Nephron progenitor cell (in vitro differentiated cells): ENCODE results near the gene TEKT2.

ENCODE experiments used
- DNase-seq: peaks from one replicate; pipeline ENCODE4 v3.0.0; 2021
- H3K27ac Mint-ChIP-seq: 2 replicates; pipeline ENCODE4 v1.8.0; 2021; ENCODE audit warnings: mild to moderate bottlenecking, moderate library complexity, mixed read lengths
- H3K27me3 Mint-ChIP-seq: 2 replicates; pipeline ENCODE4 v1.8.0; 2021; ENCODE audit warnings: mild to moderate bottlenecking, low read depth, mixed read lengths; ENCODE audit not compliant: poor library complexity
- H3K36me3 Mint-ChIP-seq: 2 replicates; pipeline ENCODE4 v1.8.0; 2021; ENCODE audit warnings: low read depth, mixed read lengths
- H3K4me1 Mint-ChIP-seq: 2 replicates; pipeline ENCODE4 v1.8.0; 2021; ENCODE audit warnings: mixed read lengths
- H3K4me3 Mint-ChIP-seq: 2 replicates; pipeline ENCODE4 v1.8.0; 2021; ENCODE audit warnings: mild to moderate bottlenecking, moderate library complexity, mixed read lengths
- H3K9me3 Mint-ChIP-seq: 2 replicates; pipeline ENCODE4 v1.8.0; 2021; ENCODE audit warnings: mild to moderate bottlenecking, moderate library complexity, mixed read lengths
- TF ChIP-seq, protein P1 (sequence below): fragments of 200-600 bp; sonication (generic); IDR thresholded peaks from 2 replicates; pipeline ENCODE4 v1.5.0; 2021; ENCODE audit warnings: antibody characterized with exemption

TEKT2 gene

GRCh38 chr1:36133484-36133883 lies 49.6 kb downstream of the TEKT2 start:
- H3K27ac Mint-ChIP-seq = no peak overlapping the region
- no peak for DNase-seq

DNA sequence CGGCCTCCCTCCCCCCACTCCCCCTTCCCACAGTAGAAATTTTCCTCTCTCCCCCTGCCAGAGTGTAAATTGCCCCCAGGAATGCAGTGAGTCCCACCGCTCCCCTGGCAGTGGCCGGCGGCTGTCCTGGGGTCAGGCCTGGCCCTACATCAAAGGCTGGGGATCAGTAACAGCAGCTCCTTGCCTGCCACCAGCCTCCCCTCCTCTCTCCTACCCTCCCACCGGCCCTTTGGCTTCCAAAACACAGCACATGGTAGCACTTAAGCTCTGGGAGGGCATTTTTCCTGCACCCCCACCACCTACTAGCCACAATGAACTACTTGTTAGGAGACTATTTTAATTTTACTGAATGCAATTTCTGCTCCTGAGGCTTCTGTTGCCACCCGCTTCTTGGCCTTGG lies 50.1 kb downstream of the TEKT2 start:
- H3K9me3 Mint-ChIP-seq = no peaks in the 10 kb centered on the region
- peak overlapping the region; percentile 87 for H3K27ac Mint-ChIP-seq
- H3K4me1 Mint-ChIP-seq = peaks cover 15% of the 10 kb centered on the region
- peaks cover 5% of the 10 kb centered on the region for H3K27me3 Mint-ChIP-seq
- no peak for DNase-seq
- no peaks in the 10 kb centered on the region for H3K36me3 Mint-ChIP-seq
- TF ChIP-seq, protein P1, sequence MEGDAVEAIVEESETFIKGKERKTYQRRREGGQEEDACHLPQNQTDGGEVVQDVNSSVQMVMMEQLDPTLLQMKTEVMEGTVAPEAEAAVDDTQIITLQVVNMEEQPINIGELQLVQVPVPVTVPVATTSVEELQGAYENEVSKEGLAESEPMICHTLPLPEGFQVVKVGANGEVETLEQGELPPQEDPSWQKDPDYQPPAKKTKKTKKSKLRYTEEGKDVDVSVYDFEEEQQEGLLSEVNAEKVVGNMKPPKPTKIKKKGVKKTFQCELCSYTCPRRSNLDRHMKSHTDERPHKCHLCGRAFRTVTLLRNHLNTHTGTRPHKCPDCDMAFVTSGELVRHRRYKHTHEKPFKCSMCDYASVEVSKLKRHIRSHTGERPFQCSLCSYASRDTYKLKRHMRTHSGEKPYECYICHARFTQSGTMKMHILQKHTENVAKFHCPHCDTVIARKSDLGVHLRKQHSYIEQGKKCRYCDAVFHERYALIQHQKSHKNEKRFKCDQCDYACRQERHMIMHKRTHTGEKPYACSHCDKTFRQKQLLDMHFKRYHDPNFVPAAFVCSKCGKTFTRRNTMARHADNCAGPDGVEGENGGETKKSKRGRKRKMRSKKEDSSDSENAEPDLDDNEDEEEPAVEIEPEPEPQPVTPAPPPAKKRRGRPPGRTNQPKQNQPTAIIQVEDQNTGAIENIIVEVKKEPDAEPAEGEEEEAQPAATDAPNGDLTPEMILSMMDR = no peak
- H3K4me3 Mint-ChIP-seq = no peak overlapping the region

More at GRCh38 chr1:36133484-36133883, 49.6 kb downstream of the TEKT2 start:
- peaks cover 15% of the 10 kb centered on the region for H3K4me1 Mint-ChIP-seq
- peaks cover 5% of the 10 kb centered on the region for H3K27me3 Mint-ChIP-seq
- TF ChIP-seq, protein P1 = no peak
- no peaks in the 10 kb centered on the region for H3K36me3 Mint-ChIP-seq
- H3K4me3 Mint-ChIP-seq = no peak overlapping the region
- no peaks in the 10 kb centered on the region for H3K9me3 Mint-ChIP-seq

DNA sequence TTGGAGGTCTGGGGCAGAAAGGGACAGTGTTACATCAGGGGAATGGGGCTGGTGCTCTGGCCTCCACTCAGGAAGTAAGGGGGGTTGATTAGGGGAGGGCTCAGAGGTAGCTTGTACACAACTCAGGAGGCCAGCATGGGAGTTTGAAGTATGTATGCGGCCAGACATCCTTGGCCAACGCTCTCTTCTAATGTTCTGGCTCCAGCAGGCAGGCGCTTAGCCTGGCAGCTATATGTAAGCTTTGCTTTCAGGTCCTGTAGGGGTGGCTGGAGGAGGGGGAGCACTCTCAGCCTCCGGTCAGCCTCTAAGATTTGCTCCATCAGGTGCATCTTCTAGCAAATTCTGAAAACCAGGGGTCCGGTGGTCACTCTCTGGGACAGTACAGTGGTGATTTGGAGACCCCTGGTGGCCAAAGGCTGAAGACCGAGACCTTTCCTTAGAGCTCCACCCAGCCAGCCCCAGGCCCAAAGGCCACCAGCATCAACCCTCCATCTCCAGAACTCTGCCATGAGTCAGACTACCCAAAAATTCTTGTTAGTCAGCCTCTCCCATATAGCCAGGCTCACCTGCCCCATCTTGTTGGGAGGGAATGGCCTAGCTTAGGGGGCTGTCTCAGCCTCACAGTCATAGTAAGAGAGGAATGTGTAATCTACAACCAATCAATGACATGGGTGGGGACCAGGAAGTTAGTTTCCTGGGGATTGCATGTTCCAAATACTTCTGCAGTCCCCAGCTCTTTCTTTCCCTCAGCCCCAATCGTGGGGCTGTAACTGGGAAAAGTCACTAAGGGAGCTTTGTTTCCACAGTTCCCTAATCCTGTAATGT lies 50.8 kb downstream of the TEKT2 start:
- peak overlapping the region; percentile 87 for H3K27ac Mint-ChIP-seq

DNA sequence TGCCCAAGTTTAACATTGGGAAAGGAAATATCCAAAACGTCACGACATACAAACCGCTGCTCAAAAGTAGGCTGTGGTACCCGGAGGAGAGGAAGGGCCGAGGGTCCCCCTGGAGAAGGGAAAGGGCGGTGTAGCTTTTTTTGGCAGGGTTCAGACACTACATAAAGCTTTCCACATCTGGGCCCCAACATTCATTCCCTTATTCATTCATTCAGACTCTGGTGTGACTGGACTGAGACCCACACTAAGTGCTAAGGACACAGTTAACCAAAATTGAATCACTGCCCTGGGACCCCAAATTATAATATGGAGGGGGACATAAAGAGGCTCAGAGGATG lies 51.4 kb downstream of the TEKT2 start:
- Mint-ChIP-seq H3K4me1 (peaks cover 15% of the 10 kb centered on the region), H3K27ac (no peak overlapping the region), H3K36me3 (peaks cover 5% of the 10 kb centered on the region), H3K4me3 (no peak overlapping the region), H3K27me3 (peaks cover 8% of the 10 kb centered on the region), H3K9me3 (no peaks in the 10 kb centered on the region)
- no peak for DNase-seq
- TF ChIP-seq, protein P1 = no peak

More for the DNA sequence above, 50.8 kb downstream of the TEKT2 start:
- TF ChIP-seq, protein P1 = peak; percentile 85
- Mint-ChIP-seq H3K36me3 (no peaks in the 10 kb centered on the region), H3K4me3 (no peak overlapping the region), H3K27me3 (peaks cover 7% of the 10 kb centered on the region), H3K9me3 (no peaks in the 10 kb centered on the region), H3K4me1 (peaks cover 15% of the 10 kb centered on the region)
- peak; percentile 83 for DNase-seq

DNA sequence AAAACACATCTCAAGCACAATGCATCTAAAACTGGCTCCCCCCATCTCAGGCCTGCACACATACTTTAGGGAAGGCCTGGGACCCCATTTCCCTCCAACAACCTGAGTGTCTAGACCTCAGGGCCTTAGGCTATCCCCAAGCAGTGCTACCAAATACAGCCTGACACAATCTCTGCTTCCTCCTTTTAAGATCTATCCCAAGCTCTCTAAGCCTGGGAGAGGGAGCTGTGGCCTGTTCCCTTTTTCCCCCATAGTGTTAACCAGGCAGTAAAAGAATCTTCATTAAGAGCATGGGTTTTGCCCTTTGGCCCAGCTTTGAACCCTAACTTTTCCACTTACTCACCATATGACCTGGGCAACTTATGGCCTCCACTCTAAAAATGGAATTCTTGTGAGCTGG lies 51.9 kb downstream of the TEKT2 start:
- H3K36me3 Mint-ChIP-seq = peaks cover 6% of the 10 kb centered on the region
- no peaks in the 10 kb centered on the region for H3K9me3 Mint-ChIP-seq
- H3K4me3 Mint-ChIP-seq = no peak overlapping the region
- TF ChIP-seq, protein P1 = no peak
- H3K27ac Mint-ChIP-seq = no peak overlapping the region
- H3K4me1 Mint-ChIP-seq = peaks cover 15% of the 10 kb centered on the region
- no peak for DNase-seq
- peaks cover 5% of the 10 kb centered on the region for H3K27me3 Mint-ChIP-seq

GRCh38 chr1:36136535-36136934 lies 52.6 kb downstream of the TEKT2 start:
- TF ChIP-seq, protein P1 = no peak
- Mint-ChIP-seq H3K27me3 (peaks cover 2% of the 10 kb centered on the region), H3K36me3 (peaks cover 6% of the 10 kb centered on the region), H3K4me3 (no peak overlapping the region), H3K27ac (no peak overlapping the region), H3K4me1 (peaks cover 15% of the 10 kb centered on the region), H3K9me3 (no peaks in the 10 kb centered on the region)
- DNase-seq = no peak
